HEK293 (cell line): ENCODE data around the gene ANOS1.

ENCODE experiments used
- CTCF ChIA-PET: fragments of 350-600 bp; formaldehyde crosslinking; extraction: SDS; loops from one replicate; lab custom pipeline; 2021; ENCODE audit warnings: antibody characterized with exemption; lab: Yijun Ruan, JAX
- POLR2A ChIA-PET: fragments of 300-600 bp; formaldehyde crosslinking; extraction: SDS; loops from one replicate; lab custom pipeline; 2020; ENCODE audit warnings: antibody characterized with exemption, inconsistent platforms; lab: Yijun Ruan, JAX
- H3K27ac ChIP-seq: fragments of 200-500 bp; sonication (Bioruptor generic); 2 replicates; pipeline ENCODE4 v1.5.1; 2014; ENCODE audit warnings: low read depth, low read length, control low read depth, inconsistent platforms; ENCODE audit errors: extremely low read depth
- H3K36me3 ChIP-seq, 2 experiments: fragments of 200-500 bp in 1 of 2; sonication (Bioruptor generic) in 1 of 2; 1 replicate in 1 of 2; 2 replicates in 1 of 2; pipeline ENCODE4 v1.5.1; 2014 to 2017; ENCODE audit warnings: inconsistent platforms in 2 of 2, low read length in 2 of 2; ENCODE audit not compliant: control insufficient read depth in 2 of 2, insufficient read depth in 1 of 2
- H3K4me1 ChIP-seq: fragments of 200-500 bp; sonication (Bioruptor generic); 2 replicates; pipeline ENCODE4 v1.5.1; 2014; ENCODE audit warnings: mild to moderate bottlenecking, low read length, inconsistent platforms; ENCODE audit not compliant: control insufficient read depth, insufficient read depth
- H3K4me3 ChIP-seq: 2 replicates; pipeline ENCODE4 v1.5.1; 2011; ENCODE audit warnings: low read depth, mild to moderate bottlenecking, control low read depth, low read length, moderate library complexity
- H3K9me3 ChIP-seq: fragments of 200-500 bp; sonication (Bioruptor generic); 2 replicates; pipeline ENCODE4 v1.5.1; 2014; ENCODE audit warnings: low read depth, low read length, inconsistent platforms; ENCODE audit not compliant: control insufficient read depth, insufficient read depth
- GLI2 ChIP-seq: fragments of 450-650 bp; formaldehyde crosslinking; IDR thresholded peaks from 2 replicates; pipeline ENCODE4; 2017; ENCODE audit warnings: missing biosample characterization, missing genetic modification characterization, low read depth, borderline replicate concordance
- GLI4 ChIP-seq: fragments of 450-650 bp; formaldehyde crosslinking; IDR thresholded peaks from 2 replicates; pipeline ENCODE4 v1.5.1; 2016; ENCODE audit warnings: missing biosample characterization, missing genetic modification characterization
- HOXC10 ChIP-seq: sonication (generic); formaldehyde crosslinking; IDR thresholded peaks from 2 replicates; pipeline ENCODE4 v1.8.1; 2023; ENCODE audit warnings: mild to moderate bottlenecking, missing genetic modification reagents
- MYNN ChIP-seq: fragments of 450-650 bp; formaldehyde crosslinking; IDR thresholded peaks from 2 replicates; pipeline ENCODE4 v1.5.1; 2016; ENCODE audit warnings: missing biosample characterization, missing genetic modification characterization, borderline replicate concordance
- OVOL3 ChIP-seq: fragments of 450-650 bp; formaldehyde crosslinking; IDR thresholded peaks from 2 replicates; pipeline ENCODE4 v1.5.1; 2016; ENCODE audit warnings: missing biosample characterization, missing genetic modification characterization
- SCRT1 ChIP-seq: fragments of 450-650 bp; formaldehyde crosslinking; IDR thresholded peaks from 2 replicates; pipeline ENCODE4 v1.5.1; 2016; ENCODE audit warnings: missing biosample characterization, missing genetic modification characterization, borderline replicate concordance
- SETDB1 ChIP-seq: IDR thresholded peaks from one replicate; pipeline ENCODE4 v1.6.1; 2017; ENCODE audit warnings: mild to moderate bottlenecking, low read length, moderate library complexity, mixed read lengths; ENCODE audit not compliant: insufficient read length
- ZEB2 ChIP-seq: fragments of 450-650 bp; formaldehyde crosslinking; IDR thresholded peaks from 2 replicates; pipeline ENCODE4 v1.5.1; 2016; ENCODE audit warnings: missing biosample characterization, missing genetic modification characterization
- ZNF350 ChIP-seq: fragments of 450-650 bp; formaldehyde crosslinking; IDR thresholded peaks from 2 replicates; pipeline ENCODE4 v1.5.0; 2017; ENCODE audit warnings: missing biosample characterization, mild to moderate bottlenecking, missing genetic modification characterization
- ZNF404 ChIP-seq: fragments of 450-650 bp; formaldehyde crosslinking; IDR thresholded peaks from 2 replicates; pipeline ENCODE4 v1.5.1; 2017; ENCODE audit warnings: missing biosample characterization, missing genetic modification characterization
- ZNF423 ChIP-seq: fragments of 450-650 bp; formaldehyde crosslinking; IDR thresholded peaks from 2 replicates; pipeline ENCODE4 v1.5.1; 2016; ENCODE audit warnings: missing biosample characterization, missing genetic modification characterization
- ZNF529 ChIP-seq: fragments of 450-650 bp; formaldehyde crosslinking; IDR thresholded peaks from 2 replicates; pipeline ENCODE4 v1.5.1; 2017; ENCODE audit warnings: missing genetic modification characterization, missing biosample characterization; ENCODE audit not compliant: insufficient replicate concordance
- ZNF544 ChIP-seq: fragments of 450-650 bp; formaldehyde crosslinking; IDR thresholded peaks from 2 replicates; pipeline ENCODE4 v1.5.0; 2017; ENCODE audit warnings: missing biosample characterization, missing genetic modification characterization
- ZNF600 ChIP-seq: fragments of 450-650 bp; formaldehyde crosslinking; IDR thresholded peaks from 2 replicates; pipeline ENCODE4 v1.5.1; 2016; ENCODE audit warnings: missing biosample characterization, missing genetic modification characterization
- ZNF664 ChIP-seq: fragments of 450-650 bp; formaldehyde crosslinking; IDR thresholded peaks from 2 replicates; pipeline ENCODE4 v1.5.1; 2016; ENCODE audit warnings: missing biosample characterization, missing genetic modification characterization
- TF ChIP-seq, protein P1 (sequence below): fragments of 450-650 bp; formaldehyde crosslinking; IDR thresholded peaks from 2 replicates; pipeline ENCODE4 v1.5.1; 2017; ENCODE audit warnings: missing biosample characterization, missing genetic modification characterization
- TF ChIP-seq, protein P2 (sequence below): fragments of 450-650 bp; formaldehyde crosslinking; IDR thresholded peaks from 2 replicates; pipeline ENCODE4 v1.5.1; 2016; ENCODE audit warnings: missing biosample characterization, missing genetic modification characterization
- TF ChIP-seq, protein P3 (sequence below): fragments of 450-650 bp; formaldehyde crosslinking; IDR thresholded peaks from 2 replicates; pipeline ENCODE4 v1.5.1; 2016; ENCODE audit warnings: missing biosample characterization, missing genetic modification characterization, low read depth
- TF ChIP-seq, protein P4 (sequence below): fragments of 450-650 bp; formaldehyde crosslinking; IDR thresholded peaks from 2 replicates; pipeline ENCODE4 v1.5.1; 2016; ENCODE audit warnings: missing biosample characterization, missing genetic modification characterization, low read depth
- TF ChIP-seq, protein P5 (sequence below): fragments of 450-650 bp; IDR thresholded peaks from 2 replicates; pipeline ENCODE4 v1.5.1; 2018; ENCODE audit warnings: missing biosample characterization, missing genetic modification characterization

The ANOS1 gene

DNA sequence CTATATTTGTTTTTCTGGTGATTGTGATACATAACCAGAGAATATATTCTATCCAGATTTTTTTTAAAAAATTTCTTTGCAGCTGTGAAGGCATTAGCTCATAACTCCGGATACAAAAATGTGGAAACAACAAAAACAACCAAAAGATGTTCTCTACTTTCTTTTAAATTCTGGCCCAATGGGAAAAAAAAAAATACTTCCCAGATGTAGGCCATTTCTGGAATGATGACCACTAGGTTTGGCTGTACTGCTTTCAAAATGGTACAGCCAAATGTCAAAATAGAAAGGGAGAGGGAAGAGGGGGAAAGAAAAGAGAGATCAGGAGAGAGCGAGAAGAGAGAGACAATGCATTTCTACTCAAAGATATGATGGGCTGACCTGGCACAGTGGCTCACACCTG, 14.6 kb downstream of the ANOS1 start (continued):
- TF ChIP-seq OVOL3 (tag by site-specific recombination): no peak
- no peak for TF ChIP-seq GLI4 (tag by site-specific recombination)

DNA sequence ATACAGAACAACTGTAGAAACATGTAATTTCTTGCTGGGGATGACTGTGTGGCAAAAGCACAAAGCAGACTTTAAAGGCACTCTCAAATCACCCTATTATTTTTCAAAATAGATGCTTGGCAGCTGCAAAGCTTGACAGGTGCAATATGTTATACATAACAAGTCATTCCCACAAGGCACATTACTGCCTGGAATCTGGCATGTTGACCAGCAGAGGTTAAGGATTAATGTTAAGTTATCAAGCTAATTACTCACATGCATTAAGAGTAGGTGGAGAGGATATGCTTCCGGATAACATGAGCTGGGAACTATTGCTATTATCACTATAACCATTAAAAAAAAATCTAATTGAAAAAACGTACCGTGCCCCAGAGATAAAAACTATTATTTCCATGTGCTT, 17.8 kb downstream of the ANOS1 start:
- Histone ChIP-seq H3K9me3 (no peaks in the 10 kb centered on the region), H3K4me1 (no peaks in the 10 kb centered on the region), H3K27ac (no peak overlapping the region), H3K4me3 (no peak overlapping the region), H3K36me3 (no peaks in the 10 kb centered on the region)
- ChIA-PET POLR2A (interaction anchor here (0.7 kb wide), 1 partner anchor 10 kb away, joined by 3 read pairs; no protein-coding TSS in a partner anchor), CTCF (no interaction called here)
- no peak for TF ChIP-seq ZNF600
- no peak for TF ChIP-seq ZNF529 (tag by site-specific recombination)
- TF ChIP-seq ZNF404 (tag by site-specific recombination): no peak
- TF ChIP-seq ZEB2 (tag by site-specific recombination): no peak
- TF ChIP-seq SCRT1 (tag by site-specific recombination): no peak

DNA sequence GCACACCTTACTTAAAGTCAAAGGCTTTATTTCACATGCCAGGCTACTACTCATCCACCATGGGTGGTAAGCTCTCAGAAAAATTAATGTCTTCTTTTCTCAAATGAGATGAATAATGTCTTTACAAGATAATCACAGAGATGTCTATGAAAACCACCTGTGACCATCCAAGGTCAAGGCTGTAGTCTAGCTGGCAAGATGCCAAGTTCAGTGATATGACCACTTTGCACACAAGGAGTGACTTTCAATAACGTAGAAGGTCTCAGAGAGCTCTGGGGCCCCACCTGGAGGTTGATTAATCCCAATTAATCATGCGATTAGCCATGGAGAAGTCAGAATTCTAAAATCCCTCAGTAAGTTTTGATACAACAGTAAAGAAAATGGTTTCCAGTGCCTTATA, 20.5 kb downstream of the ANOS1 start:
- no peaks in the 10 kb centered on the region for H3K36me3 ChIP-seq
- TF ChIP-seq, protein P1, sequence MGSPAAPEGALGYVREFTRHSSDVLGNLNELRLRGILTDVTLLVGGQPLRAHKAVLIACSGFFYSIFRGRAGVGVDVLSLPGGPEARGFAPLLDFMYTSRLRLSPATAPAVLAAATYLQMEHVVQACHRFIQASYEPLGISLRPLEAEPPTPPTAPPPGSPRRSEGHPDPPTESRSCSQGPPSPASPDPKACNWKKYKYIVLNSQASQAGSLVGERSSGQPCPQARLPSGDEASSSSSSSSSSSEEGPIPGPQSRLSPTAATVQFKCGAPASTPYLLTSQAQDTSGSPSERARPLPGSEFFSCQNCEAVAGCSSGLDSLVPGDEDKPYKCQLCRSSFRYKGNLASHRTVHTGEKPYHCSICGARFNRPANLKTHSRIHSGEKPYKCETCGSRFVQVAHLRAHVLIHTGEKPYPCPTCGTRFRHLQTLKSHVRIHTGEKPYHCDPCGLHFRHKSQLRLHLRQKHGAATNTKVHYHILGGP (tag by site-specific recombination): no peak
- TF ChIP-seq ZNF544 (tag by site-specific recombination) (no peak), HOXC10 (no peak), ZNF664 (tag by site-specific recombination) (no peak), ZNF423 (tag by site-specific recombination) (no peak), GLI2 (tag by site-specific recombination) (no peak), MYNN (no peak), SETDB1 (no peak), ZNF350 (tag by site-specific recombination) (no peak)
- TF ChIP-seq, protein P2, sequence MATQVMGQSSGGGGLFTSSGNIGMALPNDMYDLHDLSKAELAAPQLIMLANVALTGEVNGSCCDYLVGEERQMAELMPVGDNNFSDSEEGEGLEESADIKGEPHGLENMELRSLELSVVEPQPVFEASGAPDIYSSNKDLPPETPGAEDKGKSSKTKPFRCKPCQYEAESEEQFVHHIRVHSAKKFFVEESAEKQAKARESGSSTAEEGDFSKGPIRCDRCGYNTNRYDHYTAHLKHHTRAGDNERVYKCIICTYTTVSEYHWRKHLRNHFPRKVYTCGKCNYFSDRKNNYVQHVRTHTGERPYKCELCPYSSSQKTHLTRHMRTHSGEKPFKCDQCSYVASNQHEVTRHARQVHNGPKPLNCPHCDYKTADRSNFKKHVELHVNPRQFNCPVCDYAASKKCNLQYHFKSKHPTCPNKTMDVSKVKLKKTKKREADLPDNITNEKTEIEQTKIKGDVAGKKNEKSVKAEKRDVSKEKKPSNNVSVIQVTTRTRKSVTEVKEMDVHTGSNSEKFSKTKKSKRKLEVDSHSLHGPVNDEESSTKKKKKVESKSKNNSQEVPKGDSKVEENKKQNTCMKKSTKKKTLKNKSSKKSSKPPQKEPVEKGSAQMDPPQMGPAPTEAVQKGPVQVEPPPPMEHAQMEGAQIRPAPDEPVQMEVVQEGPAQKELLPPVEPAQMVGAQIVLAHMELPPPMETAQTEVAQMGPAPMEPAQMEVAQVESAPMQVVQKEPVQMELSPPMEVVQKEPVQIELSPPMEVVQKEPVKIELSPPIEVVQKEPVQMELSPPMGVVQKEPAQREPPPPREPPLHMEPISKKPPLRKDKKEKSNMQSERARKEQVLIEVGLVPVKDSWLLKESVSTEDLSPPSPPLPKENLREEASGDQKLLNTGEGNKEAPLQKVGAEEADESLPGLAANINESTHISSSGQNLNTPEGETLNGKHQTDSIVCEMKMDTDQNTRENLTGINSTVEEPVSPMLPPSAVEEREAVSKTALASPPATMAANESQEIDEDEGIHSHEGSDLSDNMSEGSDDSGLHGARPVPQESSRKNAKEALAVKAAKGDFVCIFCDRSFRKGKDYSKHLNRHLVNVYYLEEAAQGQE: no peak
- TF ChIP-seq, protein P3, sequence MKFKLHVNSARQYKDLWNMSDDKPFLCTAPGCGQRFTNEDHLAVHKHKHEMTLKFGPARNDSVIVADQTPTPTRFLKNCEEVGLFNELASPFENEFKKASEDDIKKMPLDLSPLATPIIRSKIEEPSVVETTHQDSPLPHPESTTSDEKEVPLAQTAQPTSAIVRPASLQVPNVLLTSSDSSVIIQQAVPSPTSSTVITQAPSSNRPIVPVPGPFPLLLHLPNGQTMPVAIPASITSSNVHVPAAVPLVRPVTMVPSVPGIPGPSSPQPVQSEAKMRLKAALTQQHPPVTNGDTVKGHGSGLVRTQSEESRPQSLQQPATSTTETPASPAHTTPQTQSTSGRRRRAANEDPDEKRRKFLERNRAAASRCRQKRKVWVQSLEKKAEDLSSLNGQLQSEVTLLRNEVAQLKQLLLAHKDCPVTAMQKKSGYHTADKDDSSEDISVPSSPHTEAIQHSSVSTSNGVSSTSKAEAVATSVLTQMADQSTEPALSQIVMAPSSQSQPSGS (tag by site-specific recombination): no peak
- TF ChIP-seq, protein P4, sequence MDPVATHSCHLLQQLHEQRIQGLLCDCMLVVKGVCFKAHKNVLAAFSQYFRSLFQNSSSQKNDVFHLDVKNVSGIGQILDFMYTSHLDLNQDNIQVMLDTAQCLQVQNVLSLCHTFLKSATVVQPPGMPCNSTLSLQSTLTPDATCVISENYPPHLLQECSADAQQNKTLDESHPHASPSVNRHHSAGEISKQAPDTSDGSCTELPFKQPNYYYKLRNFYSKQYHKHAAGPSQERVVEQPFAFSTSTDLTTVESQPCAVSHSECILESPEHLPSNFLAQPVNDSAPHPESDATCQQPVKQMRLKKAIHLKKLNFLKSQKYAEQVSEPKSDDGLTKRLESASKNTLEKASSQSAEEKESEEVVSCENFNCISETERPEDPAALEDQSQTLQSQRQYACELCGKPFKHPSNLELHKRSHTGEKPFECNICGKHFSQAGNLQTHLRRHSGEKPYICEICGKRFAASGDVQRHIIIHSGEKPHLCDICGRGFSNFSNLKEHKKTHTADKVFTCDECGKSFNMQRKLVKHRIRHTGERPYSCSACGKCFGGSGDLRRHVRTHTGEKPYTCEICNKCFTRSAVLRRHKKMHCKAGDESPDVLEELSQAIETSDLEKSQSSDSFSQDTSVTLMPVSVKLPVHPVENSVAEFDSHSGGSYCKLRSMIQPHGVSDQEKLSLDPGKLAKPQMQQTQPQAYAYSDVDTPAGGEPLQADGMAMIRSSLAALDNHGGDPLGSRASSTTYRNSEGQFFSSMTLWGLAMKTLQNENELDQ (tag by site-specific recombination): no peak
- TF ChIP-seq, protein P5, sequence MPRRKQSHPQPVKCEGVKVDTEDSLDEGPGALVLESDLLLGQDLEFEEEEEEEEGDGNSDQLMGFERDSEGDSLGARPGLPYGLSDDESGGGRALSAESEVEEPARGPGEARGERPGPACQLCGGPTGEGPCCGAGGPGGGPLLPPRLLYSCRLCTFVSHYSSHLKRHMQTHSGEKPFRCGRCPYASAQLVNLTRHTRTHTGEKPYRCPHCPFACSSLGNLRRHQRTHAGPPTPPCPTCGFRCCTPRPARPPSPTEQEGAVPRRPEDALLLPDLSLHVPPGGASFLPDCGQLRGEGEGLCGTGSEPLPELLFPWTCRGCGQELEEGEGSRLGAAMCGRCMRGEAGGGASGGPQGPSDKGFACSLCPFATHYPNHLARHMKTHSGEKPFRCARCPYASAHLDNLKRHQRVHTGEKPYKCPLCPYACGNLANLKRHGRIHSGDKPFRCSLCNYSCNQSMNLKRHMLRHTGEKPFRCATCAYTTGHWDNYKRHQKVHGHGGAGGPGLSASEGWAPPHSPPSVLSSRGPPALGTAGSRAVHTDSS (tag by site-specific recombination): no peak
- TF ChIP-seq, all 188 proteins: peak for 0
- no peaks in the 10 kb centered on the region for H3K9me3 ChIP-seq
- H3K4me1 ChIP-seq: no peaks in the 10 kb centered on the region
- CTCF ChIA-PET: no interaction called here
- POLR2A ChIA-PET: interaction anchor here (0.6 kb wide), 1 partner anchor 1091 kb away, joined by 3 read pairs; no protein-coding TSS in a partner anchor
- H3K4me3 ChIP-seq: no peak overlapping the region
- no peak overlapping the region for H3K27ac ChIP-seq
